HAP-1 (cell line): Measurements from ENCODE around the gene LATS2.
A peak's percentile ranks its signal among the peaks of the same experiment; 100 is the strongest.

ENCODE experiments used
- DNase-seq, 2 experiments: peaks; one replicate each; pipeline ENCODE4 v3.0.0-alpha.2; 2016 to 2020; ENCODE audit warnings: low spot score in 2 of 2
- H3K27me3 ChIP-seq: fragments of 250-450 bp; sonication (Bioruptor Pico); 2 replicates; pipeline ENCODE4 v1.5.1; 2020; ENCODE audit warnings: low read depth, mild to moderate bottlenecking, moderate library complexity
- H3K36me3 ChIP-seq: fragments of 250-450 bp; sonication (Bioruptor Pico); replicated peaks from 2 replicates; pipeline ENCODE4 v1.5.1; 2020; ENCODE audit warnings: mild to moderate bottlenecking
- H3K4me1 ChIP-seq: fragments of 250-450 bp; sonication (Bioruptor Pico); 2 replicates; pipeline ENCODE4 v1.5.1; 2020; ENCODE audit warnings: mild to moderate bottlenecking
- H3K4me3 ChIP-seq: fragments of 250-450 bp; sonication (Bioruptor Pico); 2 replicates; pipeline ENCODE4 v1.5.1; 2020; ENCODE audit warnings: mild to moderate bottlenecking, moderate library complexity
- H3K9me3 ChIP-seq: fragments of 250-450 bp; sonication (Bioruptor Pico); 2 replicates; pipeline ENCODE4 v1.5.1; 2020; ENCODE audit warnings: mild to moderate bottlenecking, moderate library complexity
- in situ Hi-C: fragments of 300-500 bp; cut with MboI; formaldehyde crosslinking; loops from 3 replicates; pipeline ENCODE4 v1.14.3; 2020; ENCODE audit warnings: low sequenced_read_pairs, inconsistent platforms, mixed read lengths

LATS2 gene

DNA sequence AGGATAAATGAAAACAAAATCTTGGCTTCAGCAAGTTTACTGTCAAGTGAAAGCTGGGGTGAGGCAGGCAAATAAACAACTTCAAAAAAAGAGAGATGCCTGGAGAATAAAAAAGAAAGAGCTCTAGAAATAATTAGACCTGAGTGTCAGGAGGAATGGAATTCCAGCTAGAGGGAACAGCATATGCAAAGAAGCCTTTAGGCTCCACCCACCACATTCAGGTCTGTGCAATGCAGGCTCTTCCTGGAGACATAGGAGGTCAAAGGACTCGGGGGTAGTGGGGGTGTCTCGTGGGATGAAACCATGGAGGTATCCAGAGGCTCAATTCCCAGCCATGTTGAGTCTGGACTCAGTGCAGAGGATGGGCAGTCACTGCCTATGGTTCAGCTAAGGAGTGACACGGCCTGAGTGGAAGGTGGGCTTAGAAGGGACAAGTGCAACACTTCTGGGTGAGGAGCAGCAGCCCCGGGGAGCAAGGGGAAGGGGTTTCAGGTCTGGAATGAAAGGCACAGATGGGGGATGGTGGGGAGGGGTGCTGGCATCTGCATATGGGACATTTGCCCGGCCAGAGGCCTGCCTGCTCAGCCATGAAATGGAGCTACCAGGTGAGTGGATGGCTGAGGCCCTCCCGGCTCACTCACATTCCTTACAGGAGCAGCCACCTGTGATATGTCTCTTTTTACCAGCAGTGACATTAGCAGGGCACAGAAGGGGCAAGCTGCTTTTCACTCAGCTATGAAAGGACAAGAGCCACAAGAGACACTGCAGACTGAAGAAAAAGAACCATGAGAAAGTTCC lies 12.3 kb downstream of the LATS2 start:
- DNase-seq: no peak
- in situ Hi-C loops: no loop called here
- Histone ChIP-seq H3K36me3 (peaks cover 9% of the 10 kb centered on the region; the same call in 1 of the 2 replicates), H3K4me1 (no peaks in the 10 kb centered on the region), H3K9me3 (no peaks in the 10 kb centered on the region), H3K4me3 (no peak overlapping the region), H3K27me3 (no peaks in the 10 kb centered on the region)

DNA sequence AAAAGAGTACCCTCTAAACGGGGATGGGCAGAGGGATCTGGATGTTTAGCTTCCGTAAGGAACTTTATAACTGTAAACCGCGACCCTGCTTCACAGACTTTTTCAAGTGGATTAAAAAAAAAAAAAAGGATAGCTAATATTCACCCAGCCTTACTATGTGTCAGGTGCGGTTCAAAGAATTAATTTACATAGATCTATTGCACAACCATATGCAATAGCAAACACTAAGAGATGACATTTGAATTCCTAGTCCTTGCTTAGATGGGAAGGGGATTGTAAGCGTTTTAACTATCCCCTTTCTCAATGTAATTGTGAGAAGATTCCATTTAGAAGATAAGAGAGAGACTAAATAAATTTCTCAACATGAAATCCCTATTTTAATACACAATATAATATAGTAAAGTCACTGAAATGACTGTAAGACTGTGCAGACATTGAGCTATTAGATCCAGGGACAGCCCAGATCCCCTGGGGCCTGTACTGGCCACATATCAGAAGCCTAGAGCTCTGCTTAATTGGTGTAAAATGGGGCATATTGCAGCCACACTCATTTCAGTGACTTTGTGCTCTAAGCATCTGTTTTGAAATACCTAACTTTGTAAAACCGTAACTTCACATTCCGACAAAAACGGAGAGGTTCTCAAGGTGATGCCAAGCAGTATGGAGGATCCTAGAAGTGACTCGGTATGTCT lies 13.6 kb downstream of the LATS2 start:
- Histone ChIP-seq H3K36me3 (peaks cover 13% of the 10 kb centered on the region), H3K4me1 (no peaks in the 10 kb centered on the region), H3K27me3 (no peaks in the 10 kb centered on the region), H3K9me3 (no peaks in the 10 kb centered on the region), H3K4me3 (no peak overlapping the region)
- DNase-seq: no peak
- in situ Hi-C loops: no loop called here

DNA sequence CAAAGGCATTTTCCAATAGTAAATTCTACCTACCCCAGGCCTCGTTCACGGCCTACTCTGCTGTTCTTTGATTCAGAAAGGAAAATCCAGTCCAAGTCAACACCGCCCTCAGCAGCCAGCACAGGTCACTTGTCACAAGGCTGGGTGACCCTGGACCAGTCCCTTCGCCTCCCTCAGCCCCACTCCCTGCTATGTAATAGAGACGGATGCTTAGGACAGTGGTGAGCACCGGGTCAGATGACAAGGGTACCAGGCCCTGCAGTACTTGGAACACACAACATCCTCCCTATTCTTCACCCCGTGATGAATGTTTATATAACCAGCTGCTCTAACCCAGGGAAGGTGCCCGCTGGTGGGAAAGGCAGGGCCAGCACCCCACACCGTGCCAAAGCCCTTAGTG lies 14.3 kb downstream of the LATS2 start:
- Histone ChIP-seq H3K9me3 (no peaks in the 10 kb centered on the region), H3K36me3 (peaks cover 13% of the 10 kb centered on the region), H3K4me3 (no peak overlapping the region), H3K27me3 (no peaks in the 10 kb centered on the region), H3K4me1 (no peaks in the 10 kb centered on the region)
- in situ Hi-C loops: no loop called here
- DNase-seq: no peak

DNA sequence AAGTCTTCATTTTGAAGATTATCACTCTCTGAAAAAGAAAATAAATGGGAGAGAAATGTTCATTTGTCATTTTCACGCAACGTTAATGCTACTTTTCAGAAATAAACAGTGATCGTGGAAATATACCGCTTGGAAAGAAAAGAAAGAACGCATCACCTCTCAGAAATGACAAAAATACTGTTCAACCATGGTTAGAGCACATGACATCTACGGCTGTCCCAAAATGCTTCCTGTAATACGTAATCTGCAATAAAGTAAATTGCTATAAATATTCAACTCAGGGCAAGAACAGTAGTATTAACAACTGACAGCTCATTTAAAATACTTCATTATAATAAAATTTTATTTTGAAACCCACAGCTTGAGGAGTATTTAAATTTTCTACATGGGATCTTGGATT lies 15.2 kb downstream of the LATS2 start:
- in situ Hi-C loops: no loop called here
- Histone ChIP-seq H3K9me3 (no peaks in the 10 kb centered on the region), H3K4me3 (no peak overlapping the region), H3K27me3 (no peaks in the 10 kb centered on the region), H3K36me3 (peaks cover 17% of the 10 kb centered on the region), H3K4me1 (no peaks in the 10 kb centered on the region)
- no peak for DNase-seq

DNA sequence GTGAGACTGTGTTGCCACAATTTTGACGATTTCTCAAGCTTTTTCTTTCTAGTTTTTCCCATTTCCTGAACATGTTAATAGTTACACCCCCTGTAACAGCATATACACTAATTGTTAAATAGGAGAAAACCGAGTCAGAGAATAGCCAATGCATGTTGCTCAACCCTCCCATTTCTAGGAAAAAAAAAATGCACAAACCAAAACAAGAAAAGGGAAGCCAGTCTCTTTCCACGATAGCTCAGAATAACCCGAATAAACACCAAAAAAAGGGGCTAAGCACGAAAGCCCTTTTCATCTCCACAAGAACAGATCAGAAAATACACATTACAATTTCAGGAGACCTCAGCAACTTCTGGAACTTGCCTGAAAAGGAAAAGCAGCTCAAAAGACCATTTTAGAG lies 16.3 kb downstream of the LATS2 start:
- DNase-seq: no peak
- H3K27me3 ChIP-seq: no peaks in the 10 kb centered on the region
- no peaks in the 10 kb centered on the region for H3K9me3 ChIP-seq
- H3K4me3 ChIP-seq: no peak overlapping the region
- no peaks in the 10 kb centered on the region for H3K4me1 ChIP-seq
- H3K36me3 ChIP-seq: peaks cover 17% of the 10 kb centered on the region
- in situ Hi-C loops: no loop called here

DNA sequence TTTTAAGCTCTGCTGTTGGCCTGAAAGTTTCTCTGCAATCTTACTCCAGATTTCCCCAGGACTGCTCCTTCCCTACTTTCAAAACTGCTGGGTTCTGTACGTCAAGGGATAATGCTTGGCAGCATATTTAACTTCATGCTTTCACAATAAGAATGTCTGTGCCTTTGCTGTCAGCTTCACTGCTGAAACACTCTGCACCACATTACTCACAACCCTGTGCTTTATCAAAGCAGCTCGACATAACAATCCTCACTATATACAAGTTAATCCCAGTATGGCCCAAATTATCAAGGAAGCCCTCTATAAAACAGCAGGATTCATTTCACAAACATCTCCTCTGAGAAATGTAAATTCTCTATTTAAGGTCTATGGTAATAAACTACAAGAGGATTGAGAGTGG lies 17.5 kb downstream of the LATS2 start:
- Histone ChIP-seq H3K4me3 (no peak overlapping the region), H3K36me3 (peaks cover 17% of the 10 kb centered on the region), H3K27me3 (no peaks in the 10 kb centered on the region), H3K9me3 (no peaks in the 10 kb centered on the region), H3K4me1 (peaks cover 9% of the 10 kb centered on the region)
- DNase-seq: no peak
- in situ Hi-C loops: no loop called here

DNA sequence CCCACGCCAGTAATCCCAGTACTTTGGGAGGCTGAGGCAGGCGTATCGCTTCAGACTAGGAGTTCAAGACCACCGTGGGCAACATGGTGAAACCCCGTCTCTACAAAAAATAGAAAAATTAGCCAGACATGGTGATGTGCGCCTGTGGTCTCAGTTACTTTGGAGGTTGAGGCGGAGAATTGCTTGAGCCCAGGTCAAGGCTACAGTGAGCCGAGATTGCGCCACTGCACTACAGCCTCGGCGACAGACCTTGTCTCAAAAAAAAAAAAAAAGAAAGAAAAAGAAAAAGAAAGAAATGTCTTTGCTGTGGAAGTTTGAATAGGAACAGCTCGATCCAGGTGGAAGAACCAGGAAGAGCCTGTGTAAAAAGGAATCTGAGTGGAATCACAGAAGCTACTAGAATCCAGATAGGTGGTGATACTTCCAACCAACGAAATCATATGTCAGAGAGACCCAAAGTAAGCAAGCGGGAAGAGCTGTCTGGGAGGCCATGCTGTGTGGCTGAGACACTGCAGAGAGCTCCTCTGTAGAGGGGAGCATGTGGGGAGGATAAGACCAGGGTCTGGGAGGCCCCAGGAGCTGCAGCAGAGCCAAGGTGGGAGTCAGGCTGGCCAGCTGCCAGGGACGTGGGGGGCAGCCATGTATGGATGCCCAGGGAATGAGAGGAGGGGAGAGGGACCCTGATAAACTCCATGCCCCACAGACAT lies 21.1 kb downstream of the LATS2 start:
- in situ Hi-C loops: no loop called here

DNA sequence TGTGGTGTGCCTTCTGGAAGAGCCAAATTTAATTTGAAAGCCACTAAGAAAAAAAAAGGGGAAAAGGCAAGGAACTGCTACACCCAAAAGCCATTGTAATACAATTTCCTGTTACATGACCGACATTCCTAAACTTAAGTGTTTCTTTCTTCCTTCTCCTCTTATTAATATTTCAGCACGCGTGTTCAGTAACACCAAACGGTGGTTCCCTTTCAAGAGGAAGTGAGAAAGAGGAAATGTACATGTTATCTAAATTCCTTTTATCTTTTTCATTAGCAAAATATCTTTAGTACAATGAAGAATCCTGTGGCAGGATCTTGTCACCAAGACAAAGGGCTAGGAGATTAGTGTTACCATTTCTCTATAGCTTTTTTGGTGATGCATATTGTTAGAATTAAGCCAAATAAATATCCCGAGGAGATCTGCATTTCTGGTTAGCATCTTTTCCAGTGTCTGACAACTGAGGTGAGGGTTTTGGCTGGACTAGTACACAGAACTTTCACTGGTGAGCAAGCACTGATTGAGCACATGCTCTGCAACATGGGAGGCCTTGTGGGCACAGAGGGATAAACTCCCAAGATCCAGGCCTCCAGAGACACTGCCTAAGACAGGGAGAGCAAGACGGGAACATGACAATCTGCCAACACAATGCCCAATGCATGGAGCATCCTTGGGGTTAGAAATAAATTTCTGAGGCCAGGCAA lies 22.1 kb downstream of the LATS2 start:
- Histone ChIP-seq H3K4me1 (peaks cover 10% of the 10 kb centered on the region), H3K9me3 (no peaks in the 10 kb centered on the region), H3K27me3 (no peaks in the 10 kb centered on the region), H3K36me3 (peaks cover 8% of the 10 kb centered on the region), H3K4me3 (no peak overlapping the region)
- DNase-seq: peak in 1 of 2 experiments; percentile 10
- in situ Hi-C loops: no loop called here

More for the DNA sequence above, 21.1 kb downstream of the LATS2 start:
- Histone ChIP-seq H3K9me3 (no peaks in the 10 kb centered on the region), H3K27me3 (no peaks in the 10 kb centered on the region), H3K4me3 (no peak overlapping the region), H3K36me3 (peaks cover 9% of the 10 kb centered on the region), H3K4me1 (peaks cover 10% of the 10 kb centered on the region)
- no peak for DNase-seq

DNA sequence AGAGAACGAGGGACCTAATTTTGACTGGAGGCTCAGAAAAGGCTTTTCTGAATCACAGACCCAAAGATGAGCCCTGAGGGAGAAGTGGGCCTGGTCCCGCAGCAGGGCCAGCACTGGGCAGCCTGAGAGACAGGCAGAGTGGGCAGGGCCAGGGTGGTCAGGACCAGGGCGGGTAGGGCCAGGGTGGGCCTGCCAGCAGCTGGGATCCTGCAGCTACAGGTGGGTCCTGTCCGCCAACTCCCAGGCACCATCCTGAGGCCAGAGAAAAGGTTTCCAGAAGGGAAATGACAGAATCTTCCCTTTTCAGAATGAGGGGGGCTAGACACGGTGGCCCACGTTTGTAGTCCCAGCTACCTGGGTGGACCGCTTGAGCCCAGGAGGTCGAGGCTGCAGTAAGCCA lies 23.7 kb downstream of the LATS2 start:
- Histone ChIP-seq H3K4me1 (peaks cover 10% of the 10 kb centered on the region), H3K4me3 (no peak overlapping the region), H3K27me3 (no peaks in the 10 kb centered on the region)

DNA sequence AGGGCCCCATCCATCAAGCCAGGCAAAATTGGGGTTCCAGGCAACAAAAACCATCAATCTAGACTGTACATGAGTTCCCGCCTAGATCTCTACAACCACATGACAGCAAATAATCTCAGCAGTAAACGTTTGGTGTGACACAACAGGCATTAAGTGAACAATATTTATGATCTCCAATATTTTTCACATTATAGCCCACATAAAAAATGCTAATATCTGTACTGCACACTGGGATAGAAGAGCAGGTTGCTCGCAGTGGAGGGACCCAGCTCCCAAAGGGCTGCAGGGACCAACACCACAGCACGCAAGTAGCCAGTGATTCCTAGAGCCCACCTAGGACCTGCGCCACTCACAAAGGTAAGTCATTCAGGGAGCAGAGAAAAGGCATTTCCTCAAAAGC lies 25.9 kb downstream of the LATS2 start:
- H3K36me3 ChIP-seq: peaks cover 3% of the 10 kb centered on the region; the same call in 1 of the 2 replicates
- H3K9me3 ChIP-seq: no peaks in the 10 kb centered on the region
- DNase-seq: no peak
- in situ Hi-C loops: no loop called here
- H3K4me1 ChIP-seq: peaks cover 10% of the 10 kb centered on the region
- no peak overlapping the region for H3K4me3 ChIP-seq
- no peaks in the 10 kb centered on the region for H3K27me3 ChIP-seq

More for the DNA sequence above, 23.7 kb downstream of the LATS2 start:
- H3K9me3 ChIP-seq: no peaks in the 10 kb centered on the region
- peaks cover 4% of the 10 kb centered on the region for H3K36me3 ChIP-seq
- in situ Hi-C loops: no loop called here
- no peak for DNase-seq

DNA sequence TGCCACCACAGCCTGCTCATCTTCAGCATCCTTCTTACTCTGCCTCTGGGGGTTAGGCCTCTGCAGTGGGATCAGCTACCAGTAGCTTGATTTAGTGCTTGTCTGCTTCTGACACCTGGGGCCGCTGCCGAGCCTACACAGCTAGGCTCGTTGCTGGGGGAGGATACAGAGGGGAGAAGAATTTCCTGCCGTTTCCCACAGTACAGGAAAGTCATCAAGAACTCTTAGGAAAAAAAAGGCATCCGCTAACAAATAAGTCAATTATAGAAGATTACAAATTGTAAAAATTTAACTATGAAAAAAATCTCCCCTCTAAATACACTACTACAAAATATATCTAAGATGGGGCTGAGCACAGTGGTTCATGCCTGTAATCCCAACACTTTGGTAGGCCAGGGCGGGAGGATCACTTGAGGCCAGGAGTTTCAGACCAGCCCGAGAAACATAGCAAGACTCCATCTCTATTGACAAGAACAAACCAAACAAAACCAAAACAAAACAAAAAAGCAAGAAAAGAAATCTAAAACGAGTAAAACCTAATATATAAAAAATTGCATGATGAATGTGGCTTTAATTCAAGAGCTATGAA lies 26.7 kb downstream of the LATS2 start:
- in situ Hi-C loops: no loop called here
- no peaks in the 10 kb centered on the region for H3K9me3 ChIP-seq
- no peak overlapping the region for H3K4me3 ChIP-seq
- H3K27me3 ChIP-seq: no peaks in the 10 kb centered on the region
- H3K36me3 ChIP-seq: peaks cover 3% of the 10 kb centered on the region; the same call in 1 of the 2 replicates
- DNase-seq: no peak
- peaks cover 10% of the 10 kb centered on the region for H3K4me1 ChIP-seq

DNA sequence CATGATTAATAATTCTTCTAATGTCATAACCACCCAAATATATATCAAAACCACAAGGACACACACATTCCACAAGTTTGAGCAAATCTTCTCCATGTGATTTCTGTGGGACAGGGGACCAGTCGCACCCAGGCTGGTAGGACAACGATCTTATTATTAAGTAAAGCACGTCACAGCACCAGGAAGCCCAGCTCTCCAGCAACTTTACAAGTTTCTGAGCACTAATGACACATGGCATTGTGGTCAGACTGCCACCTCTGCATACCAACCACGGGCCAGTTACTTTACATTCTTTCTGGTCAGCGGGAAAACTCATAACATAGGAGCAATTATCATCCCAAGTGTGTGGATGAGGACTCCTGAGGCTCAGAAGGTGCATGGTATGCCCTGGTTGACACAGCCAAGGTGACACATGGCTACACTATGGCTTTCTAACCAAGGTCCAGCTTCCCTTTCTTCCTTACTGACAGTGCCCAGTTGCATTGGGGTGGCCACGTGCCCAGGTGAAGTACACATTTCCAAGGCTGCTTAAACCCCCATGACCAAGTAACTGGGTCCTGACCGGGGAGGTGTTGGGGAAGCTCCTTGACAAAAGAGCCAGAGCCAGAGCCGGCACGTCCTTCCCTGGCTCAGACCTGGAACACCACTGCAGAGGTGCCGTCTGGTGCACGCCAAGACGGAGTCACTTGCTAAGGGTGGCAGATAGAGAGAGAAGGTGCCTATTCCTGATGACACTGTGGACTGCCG lies 27.4 kb downstream of the LATS2 start:
- peaks cover 3% of the 10 kb centered on the region for H3K4me1 ChIP-seq
- H3K9me3 ChIP-seq: no peaks in the 10 kb centered on the region
- DNase-seq: no peak
- peaks cover 3% of the 10 kb centered on the region; the same call in 1 of the 2 replicates for H3K36me3 ChIP-seq
- in situ Hi-C loops: no loop called here
- no peak overlapping the region for H3K4me3 ChIP-seq
- no peaks in the 10 kb centered on the region for H3K27me3 ChIP-seq
